Measurements from ENCODE around the gene UTF1.

Gene UTF1

GRCh38 chr10:133280391-133281059 is 50.5 kb downstream of the UTF1 start:
- no peak for DNase-seq

GRCh38 chr10:133281084-133281483 is 51.1 kb downstream of the UTF1 start:
- DNase-seq: no peak
